ENCODE results near the gene NECTIN1.
A peak's percentile ranks its signal among the peaks of the same experiment; 100 is the strongest.

Gene NECTIN1

GRCh38 chr11:119681361-119681910, 47.6 kb downstream of the NECTIN1 start:
- peak; percentile 17 for TF ChIP-seq CTCF (IDR thresholded peaks at IDR 0.05; ENCODE audit: low read length, missing control alignments)
- DNase-seq (ENCODE audit: low read depth), result no peak
- H3K4me3 ChIP-seq (replicated peaks; ENCODE audit: low read depth, low read length), result no peak overlapping the region

GRCh38 chr11:119680541-119681360, 48.2 kb downstream of the NECTIN1 start:
- DNase-seq (ENCODE audit: low read depth), result peak; percentile 31
- no peak overlapping the region for H3K4me3 ChIP-seq (replicated peaks; ENCODE audit: low read depth, low read length)
- TF ChIP-seq CTCF (IDR thresholded peaks at IDR 0.05; ENCODE audit: low read length, missing control alignments), result no peak

GRCh38 chr11:119679346-119679745, 49.7 kb downstream of the NECTIN1 start:
- DNase-seq (ENCODE audit: low read depth), result no peak
- TF ChIP-seq CTCF (IDR thresholded peaks at IDR 0.05; ENCODE audit: low read length, missing control alignments), result no peak

GRCh38 chr11:119678351-119678750, 50.6 kb downstream of the NECTIN1 start:
- H3K4me3 ChIP-seq (replicated peaks; ENCODE audit: low read depth, low read length), result no peak overlapping the region

More at GRCh38 chr11:119679346-119679745, 49.7 kb downstream of the NECTIN1 start:
- no peak overlapping the region for H3K4me3 ChIP-seq (replicated peaks; ENCODE audit: low read depth, low read length)

GRCh38 chr11:119677840-119678239, 51.2 kb downstream of the NECTIN1 start:
- no peak for DNase-seq (ENCODE audit: low read depth)
- no peak for TF ChIP-seq CTCF (IDR thresholded peaks at IDR 0.05; ENCODE audit: low read length, missing control alignments)
- no peak overlapping the region for H3K4me3 ChIP-seq (replicated peaks; ENCODE audit: low read depth, low read length)

More at GRCh38 chr11:119678351-119678750, 50.6 kb downstream of the NECTIN1 start:
- TF ChIP-seq CTCF (IDR thresholded peaks at IDR 0.05; ENCODE audit: low read length, missing control alignments), result no peak
- no peak for DNase-seq (ENCODE audit: low read depth)

- TF ChIP-seq CTCF (IDR thresholded peaks at IDR 0.05; ENCODE audit: low read length, missing control alignments), result no peak
- DNase-seq (ENCODE audit: low read depth), result peak; percentile 48
- H3K4me3 ChIP-seq (replicated peaks; ENCODE audit: low read depth, low read length), result no peak overlapping the region
Measured at GRCh38 chr11:119676461-119677020, 52.5 kb downstream of the NECTIN1 start.
